GM12801 (cell line): ENCODE measurements around the gene RERG.

Source experiments
- TF ChIP-seq, protein P1 (sequence below): IDR thresholded peaks from one replicate; pipeline ENCODE4 v1.5.1; 2011; ENCODE audit warnings: control low read depth; ENCODE audit not compliant: insufficient read length; ENCODE audit errors: extremely low read depth

The RERG gene

GRCh38 chr12:15230751-15231150 is 9.5 kb upstream of the RERG start:
- TF ChIP-seq, protein P1, sequence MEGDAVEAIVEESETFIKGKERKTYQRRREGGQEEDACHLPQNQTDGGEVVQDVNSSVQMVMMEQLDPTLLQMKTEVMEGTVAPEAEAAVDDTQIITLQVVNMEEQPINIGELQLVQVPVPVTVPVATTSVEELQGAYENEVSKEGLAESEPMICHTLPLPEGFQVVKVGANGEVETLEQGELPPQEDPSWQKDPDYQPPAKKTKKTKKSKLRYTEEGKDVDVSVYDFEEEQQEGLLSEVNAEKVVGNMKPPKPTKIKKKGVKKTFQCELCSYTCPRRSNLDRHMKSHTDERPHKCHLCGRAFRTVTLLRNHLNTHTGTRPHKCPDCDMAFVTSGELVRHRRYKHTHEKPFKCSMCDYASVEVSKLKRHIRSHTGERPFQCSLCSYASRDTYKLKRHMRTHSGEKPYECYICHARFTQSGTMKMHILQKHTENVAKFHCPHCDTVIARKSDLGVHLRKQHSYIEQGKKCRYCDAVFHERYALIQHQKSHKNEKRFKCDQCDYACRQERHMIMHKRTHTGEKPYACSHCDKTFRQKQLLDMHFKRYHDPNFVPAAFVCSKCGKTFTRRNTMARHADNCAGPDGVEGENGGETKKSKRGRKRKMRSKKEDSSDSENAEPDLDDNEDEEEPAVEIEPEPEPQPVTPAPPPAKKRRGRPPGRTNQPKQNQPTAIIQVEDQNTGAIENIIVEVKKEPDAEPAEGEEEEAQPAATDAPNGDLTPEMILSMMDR, result no peak

DNA sequence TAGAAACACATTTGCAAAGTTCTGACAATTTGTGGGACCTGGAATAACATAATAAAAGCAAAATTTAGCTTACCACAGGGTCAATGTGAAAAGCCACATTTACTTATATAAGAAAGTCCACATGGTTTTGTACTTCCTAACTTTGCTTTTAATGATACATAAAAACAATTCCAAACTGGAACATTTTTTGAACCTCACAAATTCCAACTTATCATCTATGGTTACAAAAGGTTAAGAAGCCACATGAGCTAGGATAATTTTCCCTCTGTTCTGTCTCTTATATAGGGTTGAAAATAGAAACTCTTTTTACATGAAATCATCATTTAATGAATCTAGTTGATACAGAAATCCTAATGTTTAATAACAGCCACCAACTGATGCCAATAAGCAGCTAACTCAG is 8.9 kb upstream of the RERG start:
- TF ChIP-seq, protein P1, result no peak

- TF ChIP-seq, protein P1, result no peak
These were observed 5.9 kb upstream of the RERG start for GRCh38 chr12:15227004-15227679.

DNA sequence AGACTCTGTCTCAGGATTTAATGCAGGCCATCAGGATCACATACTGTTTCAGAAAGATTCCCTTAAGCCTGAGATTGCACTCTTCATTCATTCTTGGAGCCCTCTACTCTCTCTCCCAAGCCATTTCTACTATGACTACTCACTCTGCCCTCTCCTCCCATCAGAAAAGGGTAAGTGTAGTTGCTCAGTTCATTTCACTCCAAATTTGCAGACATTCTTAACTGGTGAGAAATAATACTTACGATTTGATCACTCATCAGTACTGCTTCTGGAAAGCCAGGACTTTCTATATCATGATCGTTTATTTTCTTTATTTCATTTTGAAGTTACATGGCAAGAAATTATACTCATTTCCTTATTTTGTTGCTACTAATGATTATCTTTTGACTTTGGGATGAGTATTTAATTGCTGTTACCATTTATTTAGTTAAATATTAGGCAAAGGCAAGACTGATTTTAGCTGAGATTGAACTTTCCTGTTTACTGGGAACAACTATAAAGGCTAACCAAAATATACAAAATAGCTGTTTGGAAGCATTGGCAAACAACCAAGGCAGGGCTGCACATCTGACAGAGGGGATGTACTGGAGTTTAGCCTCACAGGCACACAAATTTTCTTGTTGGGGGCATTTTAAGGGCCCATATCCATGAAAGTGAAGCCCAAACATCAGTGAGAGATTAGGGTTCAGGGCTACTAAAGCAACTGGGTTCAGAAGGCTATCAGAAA is 4.1 kb upstream of the RERG start:
- TF ChIP-seq, protein P1, result no peak

DNA sequence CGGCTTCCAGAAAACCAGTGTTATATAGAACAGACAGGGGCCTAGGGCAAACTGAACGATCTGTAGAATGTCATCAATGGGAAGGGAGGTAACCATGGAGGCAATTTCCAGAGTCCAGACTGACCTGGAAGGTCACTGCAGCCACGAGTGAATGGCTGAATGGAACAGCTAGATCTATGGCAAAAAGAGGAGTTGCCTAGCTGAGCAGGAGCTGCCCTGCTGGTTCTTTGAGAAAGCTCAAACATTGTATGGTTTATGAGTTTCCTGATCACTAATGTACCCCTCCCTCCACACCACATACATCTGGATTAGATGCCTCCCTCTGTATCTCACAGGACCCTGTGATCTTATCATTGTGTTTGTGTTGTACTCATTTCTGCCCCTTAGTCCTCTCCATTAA is 1.0 kb upstream of the RERG start:
- TF ChIP-seq, protein P1, result no peak

DNA sequence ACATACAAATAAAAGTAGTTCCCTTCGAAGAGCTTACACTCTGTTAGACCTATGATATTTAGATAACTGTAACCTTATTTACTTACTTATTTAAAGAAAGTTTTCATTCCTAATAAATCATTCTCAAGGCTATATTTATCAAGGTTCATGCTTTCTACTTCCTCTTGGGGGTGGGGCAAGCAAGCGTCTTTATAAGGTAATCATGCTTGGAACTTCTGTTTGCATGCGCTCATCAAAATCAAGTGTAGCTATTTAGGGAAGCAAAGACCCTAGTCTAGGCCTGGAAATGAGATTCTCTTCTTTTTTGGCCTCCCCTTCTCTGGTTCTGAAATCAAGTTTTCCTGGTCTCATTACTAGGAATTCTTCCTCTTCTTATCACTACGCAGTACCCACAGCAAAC is 766 bp downstream of the RERG start:
- TF ChIP-seq, protein P1, result no peak

DNA sequence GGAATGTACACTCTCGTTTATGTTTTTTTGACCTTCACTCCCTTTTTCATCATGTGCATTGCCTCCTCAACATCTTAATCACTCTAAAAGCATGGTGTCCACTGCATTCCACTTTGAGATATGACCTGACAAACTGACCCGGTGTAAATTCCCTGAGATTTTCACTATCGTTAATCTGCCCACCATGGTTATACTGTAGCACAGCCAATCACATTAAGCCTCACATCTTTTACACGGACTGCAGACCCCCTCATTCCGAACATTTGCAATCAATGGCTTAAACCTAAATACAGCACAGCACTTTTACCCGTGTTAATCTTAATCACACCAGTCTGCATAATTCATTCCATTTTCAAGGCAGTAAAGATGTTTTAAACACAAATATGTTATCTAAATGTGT is 2.4 kb downstream of the RERG start:
- TF ChIP-seq, protein P1, result no peak
